ENCODE data around the gene CTDNEP1.

The CTDNEP1 gene

GRCh38 chr17:7251661-7252175 lies at the start of gene CTDNEP1:
Gene CTDNEP1, minus strand, starts transcription at chr17:7251734. Its CDS starts 438 bp downstream, at chr17:7251296.
- Histone ChIP-seq H3K36me3 (replicated peaks; ENCODE audit: low read depth, low read length) (peaks cover 16% of the 10 kb centered on the region), H4K20me1 (ENCODE audit: insufficient read depth, low read length) (peaks cover 8% of the 10 kb centered on the region), H3K4me3 (ENCODE audit: low read length) (peak within 1 kb of the TSS; percentile 98), H3K4me1 (ENCODE audit: low read length) (peaks cover 16% of the 10 kb centered on the region), H3K9ac (ENCODE audit: low read length) (peak within 1 kb of the TSS; percentile 98), H3K27me3 (ENCODE audit: low read depth, low read length) (no peaks in the 10 kb centered on the region), H2AFZ (ENCODE audit: low read depth, low read length) (peak within 1 kb of the TSS; percentile 75), H3K9me3 (ENCODE audit: insufficient read depth, low read length) (no peaks in the 10 kb centered on the region), H3K4me2 (ENCODE audit: low read length) (peak within 1 kb of the TSS; percentile 98), H3K27ac (ENCODE audit: low read length) (peak within 1 kb of the TSS; percentile 94), H3K79me2 (ENCODE audit: low read length) (peaks cover 59% of the 10 kb centered on the region)
- TF ChIP-seq CTCF (IDR thresholded peaks at IDR 0.05; ENCODE audit: low read depth, low read length) (no peak), EZH2phosphoT487 (IDR thresholded peaks at IDR 0.05; ENCODE audit: low read depth) (no peak)

DNA sequence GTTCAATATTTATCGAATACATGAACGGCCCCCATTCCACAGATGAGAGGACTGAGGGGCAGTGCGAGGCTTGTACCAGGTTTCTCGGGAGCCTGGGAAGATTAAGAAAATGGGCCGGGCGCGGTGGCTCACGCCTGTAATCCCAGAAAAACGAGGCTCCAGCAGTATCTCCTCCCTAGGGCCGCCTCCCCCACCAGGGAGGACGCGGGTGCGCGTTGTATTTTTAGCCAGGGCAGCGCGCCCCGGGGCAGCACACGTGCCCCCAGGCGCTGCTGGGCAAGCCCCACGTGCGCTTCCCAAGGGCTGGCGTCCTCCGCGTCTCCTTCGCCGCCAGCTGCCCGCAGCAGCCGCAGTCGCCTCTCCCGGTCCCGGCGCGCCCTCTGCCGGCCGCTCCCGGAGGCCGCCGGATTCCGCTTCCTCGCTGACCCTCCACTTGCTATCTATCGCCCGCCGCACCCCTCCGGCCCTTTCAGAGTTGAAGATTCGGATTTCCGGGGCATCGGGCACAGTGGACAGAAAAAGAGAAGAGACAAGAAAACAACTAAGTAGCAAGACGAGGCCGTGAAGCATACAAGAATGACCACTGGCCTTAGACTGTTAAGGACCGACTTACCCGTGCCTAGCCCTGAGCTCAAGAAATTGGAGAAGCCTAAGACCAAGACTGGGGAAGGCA lies 44.8 kb upstream of the CTDNEP1 start:
- no peaks in the 10 kb centered on the region for H4K20me1 ChIP-seq (ENCODE audit: insufficient read depth, low read length)
- H3K4me2 ChIP-seq (ENCODE audit: low read length), result peak overlapping the region; percentile 97
- H3K27ac ChIP-seq (ENCODE audit: low read length), result no peak overlapping the region
- H2AFZ ChIP-seq (ENCODE audit: low read depth, low read length), result peak overlapping the region; percentile 98
- peaks cover 2% of the 10 kb centered on the region; the same call in 1 of the 2 replicates for H3K4me1 ChIP-seq (ENCODE audit: low read length)
- peak overlapping the region; percentile 74 for H3K4me3 ChIP-seq (ENCODE audit: low read length)
- H3K36me3 ChIP-seq (replicated peaks; ENCODE audit: low read depth, low read length), result no peaks in the 10 kb centered on the region
- H3K27me3 ChIP-seq (ENCODE audit: low read depth, low read length), result no peaks in the 10 kb centered on the region
- TF ChIP-seq EZH2phosphoT487 (IDR thresholded peaks at IDR 0.05; ENCODE audit: low read depth) (no peak), CTCF (IDR thresholded peaks at IDR 0.05; ENCODE audit: low read depth, low read length) (peak; percentile 75)
- H3K79me2 ChIP-seq (ENCODE audit: low read length), result no peaks in the 10 kb centered on the region
- H3K9me3 ChIP-seq (ENCODE audit: insufficient read depth, low read length), result no peaks in the 10 kb centered on the region
- H3K9ac ChIP-seq (ENCODE audit: low read length), result peak overlapping the region; percentile 37; the same call in 1 of the 2 replicates

GRCh38 chr17:7295230-7296180 lies 44.0 kb upstream of the CTDNEP1 start:
- no peaks in the 10 kb centered on the region for H3K79me2 ChIP-seq (ENCODE audit: low read length)
- peak overlapping the region; percentile 77; the same call in 1 of the 2 replicates for H2AFZ ChIP-seq (ENCODE audit: low read depth, low read length)
- peak overlapping the region; percentile 97 for H3K4me2 ChIP-seq (ENCODE audit: low read length)
- H3K27me3 ChIP-seq (ENCODE audit: low read depth, low read length), result no peaks in the 10 kb centered on the region
- peak overlapping the region; percentile 74 for H3K4me3 ChIP-seq (ENCODE audit: low read length)
- peaks cover 2% of the 10 kb centered on the region; the same call in 1 of the 2 replicates for H3K4me1 ChIP-seq (ENCODE audit: low read length)
- TF ChIP-seq CTCF (IDR thresholded peaks at IDR 0.05; ENCODE audit: low read depth, low read length) (no peak), EZH2phosphoT487 (IDR thresholded peaks at IDR 0.05; ENCODE audit: low read depth) (no peak)
- H3K27ac ChIP-seq (ENCODE audit: low read length), result no peak overlapping the region
- H3K36me3 ChIP-seq (replicated peaks; ENCODE audit: low read depth, low read length), result no peaks in the 10 kb centered on the region
- H3K9me3 ChIP-seq (ENCODE audit: insufficient read depth, low read length), result no peaks in the 10 kb centered on the region
- no peak overlapping the region; the same call in 1 of the 2 replicates for H3K9ac ChIP-seq (ENCODE audit: low read length)
- H4K20me1 ChIP-seq (ENCODE audit: insufficient read depth, low read length), result no peaks in the 10 kb centered on the region

All from OCI-LY3 (cell line).